HG03066 (cell line): Measurements from ENCODE around the gene PSRC1.
"Not testable (repeated sequence)": the region's sequence is repeated elsewhere in the genome, so short reads cannot be mapped to it uniquely, and the experiment has no call there.

Experiments
- ATAC-seq: cut with Tn5 transposase; IDR thresholded peaks from one replicate; pipeline ENCODE4 v1.9.1; 2021; ENCODE audit warnings: low read depth; ENCODE audit not compliant: unreplicated experiment

Gene PSRC1

DNA sequence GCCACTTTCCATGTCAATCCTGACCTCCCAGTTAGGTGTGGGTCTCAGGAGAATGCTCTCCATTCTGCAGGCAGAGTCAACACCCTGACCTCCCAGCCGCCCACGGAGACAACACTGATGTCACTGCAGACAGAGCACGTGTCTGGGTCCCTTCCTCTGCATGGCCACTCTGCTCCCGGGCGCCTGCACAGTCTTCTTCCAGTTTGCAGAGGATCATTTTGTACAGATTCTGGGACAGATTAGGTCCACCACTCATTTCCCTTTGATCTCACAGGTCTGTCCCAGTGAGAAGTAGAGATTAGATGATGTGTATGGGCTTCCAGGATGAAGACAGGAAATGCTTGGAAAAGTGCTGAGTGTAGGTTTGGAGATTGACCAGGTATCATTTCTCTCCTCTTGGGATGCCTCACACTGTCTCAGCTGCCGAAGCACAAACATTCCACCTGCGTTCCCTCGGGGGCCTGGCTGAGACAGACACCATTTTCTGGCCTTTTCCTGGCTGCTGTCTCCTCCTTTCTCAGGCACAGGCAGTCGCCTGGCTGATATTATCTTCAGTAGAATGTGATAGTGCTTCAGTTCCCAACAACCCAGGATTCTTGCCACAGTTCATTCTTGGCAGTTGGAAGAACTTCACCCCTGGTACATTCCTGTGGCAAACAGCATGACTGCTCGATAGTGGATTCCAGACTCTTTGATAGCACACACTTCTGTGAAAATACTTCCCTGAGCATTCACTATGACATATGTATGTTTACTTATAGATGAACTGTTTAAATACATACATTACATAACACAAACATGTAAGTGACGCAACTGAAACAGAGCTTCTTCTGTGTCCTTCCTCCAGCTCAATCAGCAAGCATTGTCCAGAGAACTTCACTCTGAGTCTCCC, 16.0 kb upstream of the PSRC1 start:
- no peak for ATAC-seq

DNA sequence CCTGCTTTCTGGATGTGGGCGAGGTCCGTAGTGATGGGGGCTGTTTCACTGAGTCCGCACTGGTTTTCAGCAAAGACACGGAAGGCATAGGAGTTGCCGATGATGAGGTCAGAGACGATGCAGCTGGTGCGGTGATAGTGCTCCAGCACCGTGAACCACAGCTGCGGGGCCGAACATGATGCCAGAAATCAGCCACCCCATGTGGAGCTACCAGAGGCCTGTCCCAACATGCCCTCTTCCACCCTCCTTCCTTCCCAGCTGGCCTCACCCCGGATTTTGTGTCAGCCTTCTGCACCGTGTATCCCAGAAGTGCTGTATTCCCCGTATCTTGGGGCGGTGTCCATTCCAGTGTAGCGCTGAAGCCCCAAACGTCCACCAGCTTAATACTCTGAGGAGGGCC, 13.8 kb upstream of the PSRC1 start:
- no peak for ATAC-seq

DNA sequence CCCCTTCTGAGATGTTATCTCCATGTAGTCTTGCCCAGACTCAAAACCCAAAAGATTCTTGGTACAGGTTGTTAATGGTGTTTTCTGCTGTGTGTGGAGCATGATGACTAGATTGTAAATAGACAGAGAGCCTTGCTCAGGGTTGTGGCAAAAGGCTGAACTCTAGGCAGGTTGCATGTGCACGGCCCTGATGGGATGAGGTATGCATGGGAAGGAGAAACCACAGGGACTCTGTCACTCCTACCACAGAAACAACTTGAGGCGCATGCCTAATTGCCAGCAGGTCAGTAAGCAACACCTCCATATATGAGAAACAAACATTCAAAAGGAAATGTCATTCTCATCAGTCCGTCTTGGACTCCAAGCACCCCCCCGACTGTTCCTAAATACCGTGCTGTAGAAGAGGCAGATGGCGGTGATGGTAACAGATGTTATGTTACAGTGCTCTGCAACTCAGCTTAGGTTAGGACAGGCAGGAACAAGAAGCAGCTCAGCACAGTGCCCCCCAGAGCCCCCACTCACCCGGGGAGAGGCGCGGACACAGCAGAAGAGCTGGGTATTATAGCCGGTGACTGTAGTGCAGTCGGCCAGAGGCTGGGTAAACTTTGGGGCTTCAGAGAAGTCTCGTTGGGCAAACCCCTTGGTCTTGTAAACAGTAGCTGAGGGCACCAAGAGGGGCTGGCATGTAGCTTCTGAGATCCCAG, 12.9 kb upstream of the PSRC1 start:
- ATAC-seq: no peak

DNA sequence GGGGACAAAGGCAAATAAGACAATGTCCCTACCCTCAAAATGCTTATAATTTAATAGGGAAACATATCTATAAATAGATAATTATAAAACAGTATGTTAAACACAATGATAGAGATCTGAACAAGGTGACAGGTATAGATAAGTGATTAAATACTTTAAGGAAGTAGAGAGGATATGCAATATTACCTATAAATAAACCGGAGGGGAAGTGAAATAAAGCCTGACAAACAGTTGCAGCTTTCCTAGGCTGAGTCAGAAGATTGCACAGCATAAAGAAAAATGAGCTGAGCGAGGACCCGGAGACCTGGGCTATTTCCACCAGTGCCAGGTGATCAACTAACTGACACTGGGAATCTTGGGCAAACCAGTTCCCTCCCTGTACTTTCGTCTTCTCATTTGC, 11.5 kb upstream of the PSRC1 start:
- no peak for ATAC-seq

DNA sequence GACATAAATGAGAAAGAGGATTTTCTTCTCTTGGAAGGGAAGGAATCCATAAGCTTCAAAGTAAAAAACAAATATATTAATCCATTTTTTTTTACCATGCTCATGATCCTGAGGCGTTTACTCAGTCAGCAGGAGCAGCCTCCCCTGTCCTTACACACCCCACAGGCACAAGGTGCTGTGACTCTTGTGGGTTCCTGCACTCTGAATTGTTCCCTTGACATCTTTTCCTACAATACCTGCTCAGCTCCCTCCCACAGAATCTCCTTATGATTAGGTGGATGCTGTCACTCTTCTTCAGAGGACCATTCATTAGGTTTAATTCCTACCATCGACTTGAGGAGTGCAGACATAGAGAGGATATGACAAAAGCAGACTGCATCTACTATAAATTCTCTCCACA, 10.1 kb upstream of the PSRC1 start:
- ATAC-seq: no peak

DNA sequence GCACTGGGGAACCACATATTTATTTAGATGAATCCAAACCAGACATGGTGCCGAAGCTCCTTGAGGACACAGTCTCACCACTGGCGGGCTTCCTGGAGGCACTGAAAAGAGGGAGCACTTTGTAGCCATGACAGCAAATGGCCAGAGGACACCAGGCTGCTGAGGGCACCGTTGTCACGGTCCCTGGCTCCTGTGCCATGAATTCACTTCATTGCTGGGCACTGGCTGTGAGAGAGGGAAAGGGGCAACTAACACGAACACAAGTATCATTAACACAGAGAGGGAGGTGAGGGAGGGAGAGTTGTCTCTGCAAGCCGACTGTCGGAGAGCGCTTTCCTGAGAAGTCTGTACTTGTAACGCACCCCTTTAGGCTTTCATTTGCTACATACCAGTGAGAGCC, 9.4 kb upstream of the PSRC1 start:
- no peak for ATAC-seq

DNA sequence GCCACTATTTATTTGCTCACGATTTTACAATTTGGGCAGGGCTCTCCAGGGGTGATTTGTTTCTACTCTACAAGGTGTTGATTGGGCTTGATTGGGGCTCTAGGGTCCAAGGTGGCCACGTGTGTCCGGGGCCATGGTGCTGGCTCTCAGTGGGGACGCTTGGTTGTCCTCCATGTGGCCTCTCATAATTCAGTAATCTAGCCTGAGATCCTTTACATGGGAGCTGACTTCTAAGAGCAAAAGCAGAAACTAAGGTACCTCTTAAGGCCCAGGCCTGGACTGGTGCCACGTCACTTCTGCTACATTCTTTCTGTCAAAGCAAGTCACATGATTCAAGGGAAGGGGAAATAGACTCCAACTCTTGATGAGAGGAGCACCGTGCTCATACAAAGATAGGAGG, 8.1 kb upstream of the PSRC1 start:
- ATAC-seq: no peak

DNA sequence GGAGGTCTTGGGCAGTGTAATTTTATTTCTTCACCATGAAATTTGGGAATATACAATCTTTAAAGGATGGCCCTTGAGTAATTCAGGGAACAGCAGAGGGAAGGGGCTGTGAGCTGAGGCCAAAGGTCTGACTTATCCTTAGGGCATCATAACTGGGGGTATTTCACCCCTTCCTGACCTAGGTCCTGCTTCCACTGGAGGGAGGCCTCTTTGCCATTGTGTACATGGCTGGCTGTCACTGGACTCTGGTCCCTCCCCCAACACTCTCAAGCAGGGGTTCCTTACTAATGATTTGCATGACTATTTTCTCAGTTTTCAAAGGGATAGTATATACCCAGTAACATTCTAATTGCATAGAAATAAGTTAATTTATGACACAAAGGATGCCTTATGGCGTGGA, 7.2 kb upstream of the PSRC1 start:
- no peak for ATAC-seq

DNA sequence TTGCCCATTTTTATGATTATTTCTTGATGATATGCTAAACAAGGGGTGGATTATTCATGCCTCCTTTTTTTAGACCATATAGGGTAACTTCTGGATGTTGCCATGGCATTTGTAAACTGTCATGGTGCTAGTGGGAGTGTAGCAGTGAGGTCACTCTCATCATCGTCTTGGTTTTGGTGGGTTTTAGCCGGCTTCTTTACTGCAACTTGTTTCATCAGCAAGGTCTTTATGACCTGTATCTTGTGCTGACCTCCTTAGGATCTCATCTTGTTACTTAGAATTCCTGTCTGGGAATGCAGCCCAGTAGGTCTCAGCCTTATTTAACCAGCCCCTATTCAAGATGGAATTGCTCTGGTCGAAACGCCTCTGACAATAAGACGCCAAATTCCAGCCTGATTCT, 3.8 kb upstream of the PSRC1 start:
- ATAC-seq: not testable (repeated sequence)

DNA sequence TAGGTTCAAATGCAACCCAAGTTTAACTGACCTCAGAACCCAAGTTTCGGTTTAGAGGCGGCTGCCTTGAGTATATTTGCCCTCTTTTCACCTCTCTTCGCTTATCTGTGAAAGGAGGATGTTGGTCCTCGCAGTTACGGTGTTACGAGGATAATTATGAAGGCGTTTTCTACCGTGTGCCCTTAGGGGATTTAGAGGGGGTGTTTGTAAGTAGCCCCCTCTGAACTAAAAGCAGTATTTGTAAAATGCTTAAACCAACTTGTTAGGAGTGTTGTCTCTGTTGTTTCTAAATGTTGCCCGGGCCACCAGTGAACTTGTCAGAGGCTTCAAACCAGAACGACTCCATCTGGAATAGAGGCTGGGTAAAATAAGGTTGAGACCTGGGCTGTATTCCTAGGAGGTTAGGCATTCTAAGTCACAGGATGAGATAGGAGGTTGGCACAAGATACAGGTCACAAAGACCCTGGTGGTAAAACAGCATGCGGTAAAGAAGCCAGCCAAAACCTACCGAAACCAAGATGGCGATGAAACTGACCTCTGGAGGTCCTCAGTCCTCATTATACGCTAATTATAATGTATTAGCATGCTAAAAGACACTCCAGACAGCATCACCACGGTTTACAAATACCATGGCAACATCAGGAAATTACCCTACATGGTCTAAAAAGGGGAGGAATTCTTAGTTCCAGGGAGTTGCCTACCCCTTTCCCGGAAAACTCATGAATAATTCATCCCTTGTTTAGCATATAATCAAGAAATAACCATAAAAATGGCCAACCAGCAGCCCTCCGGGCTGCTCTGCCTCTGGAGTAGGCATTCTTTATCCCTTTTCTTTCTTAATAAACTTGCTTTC, 1.0 kb upstream of the PSRC1 start:
- ATAC-seq: no peak

DNA sequence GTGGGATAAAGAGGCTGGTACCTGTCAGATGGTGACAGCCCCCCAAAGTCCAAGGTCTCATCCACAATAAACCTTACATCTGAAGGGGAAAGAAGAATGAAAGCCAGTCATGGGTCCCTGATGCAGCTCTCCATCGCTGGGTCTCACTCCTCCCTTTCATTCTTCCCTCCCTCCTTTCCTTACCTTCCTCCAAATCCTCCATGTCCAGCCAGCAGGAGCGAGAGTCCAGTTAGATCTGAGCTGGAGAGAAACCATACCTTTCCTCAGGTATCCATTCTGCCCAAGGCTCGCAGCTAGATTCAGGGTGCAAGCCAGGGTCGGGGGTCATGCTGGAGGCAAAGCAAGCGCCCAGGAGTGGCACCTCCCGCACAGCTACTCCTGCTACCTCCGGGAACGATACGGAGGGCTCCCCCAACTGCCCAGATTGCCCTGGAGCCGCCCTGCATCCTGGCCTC, 421 bp downstream of the PSRC1 start:
- no peak for ATAC-seq

DNA sequence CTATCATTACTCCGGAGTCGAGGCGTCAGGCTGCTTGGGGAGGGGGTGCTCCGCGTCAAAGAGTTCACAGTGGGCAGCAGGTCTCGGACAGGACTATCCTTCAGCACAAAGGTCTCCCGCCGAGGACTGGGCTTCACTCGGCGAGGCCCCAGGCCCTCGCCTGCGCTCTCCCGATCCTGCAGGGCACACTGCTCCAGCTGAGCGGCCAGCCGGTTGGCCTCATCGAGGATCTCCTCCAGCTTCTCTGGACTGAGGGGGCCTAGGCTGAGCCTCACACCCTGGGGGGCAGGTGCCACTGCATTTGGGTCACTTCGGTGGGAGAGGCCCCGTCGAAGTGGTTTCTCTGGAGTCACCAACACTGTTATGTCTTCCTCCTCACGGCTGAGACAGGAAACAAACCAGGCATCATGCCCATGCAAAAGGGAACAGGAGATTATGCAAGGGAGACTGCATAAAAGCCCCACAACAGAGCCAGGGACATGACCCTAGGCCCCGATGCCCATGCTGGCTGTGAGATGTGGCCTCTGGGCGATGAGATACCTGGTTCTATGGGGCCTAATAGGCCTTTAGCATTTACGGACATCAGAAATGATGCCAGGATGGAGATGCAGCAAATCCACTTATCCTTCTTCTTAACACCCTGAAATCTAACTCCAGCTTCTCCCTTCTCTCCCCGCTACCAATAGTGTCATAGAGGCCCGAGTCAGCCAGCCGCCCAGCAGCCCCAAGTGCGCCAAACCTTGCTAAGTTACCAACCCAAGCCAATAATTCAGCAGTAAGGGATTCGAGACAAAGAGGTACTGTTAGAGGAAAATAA, 1.1 kb downstream of the PSRC1 start:
- no peak for ATAC-seq

DNA sequence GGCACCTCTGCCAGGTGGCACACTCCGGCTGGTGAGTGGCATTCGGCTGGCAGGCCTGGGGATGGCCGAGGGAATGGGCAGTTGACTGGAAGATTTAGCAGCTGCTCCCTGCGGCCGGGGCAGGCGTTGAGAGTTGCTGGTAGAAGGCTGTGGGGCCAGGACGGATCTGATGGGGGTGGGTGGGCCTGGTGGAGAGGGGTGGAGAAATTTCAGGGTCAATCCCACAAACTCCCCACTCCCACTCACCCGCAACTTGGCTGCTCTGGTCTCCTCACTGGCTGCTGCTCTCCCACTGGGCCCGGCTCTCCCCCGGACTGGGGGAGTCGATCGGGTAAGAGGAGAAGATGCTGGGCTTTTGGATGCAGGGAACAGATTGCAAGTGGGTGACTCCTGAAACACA, 2.1 kb downstream of the PSRC1 start:
- no peak for ATAC-seq

DNA sequence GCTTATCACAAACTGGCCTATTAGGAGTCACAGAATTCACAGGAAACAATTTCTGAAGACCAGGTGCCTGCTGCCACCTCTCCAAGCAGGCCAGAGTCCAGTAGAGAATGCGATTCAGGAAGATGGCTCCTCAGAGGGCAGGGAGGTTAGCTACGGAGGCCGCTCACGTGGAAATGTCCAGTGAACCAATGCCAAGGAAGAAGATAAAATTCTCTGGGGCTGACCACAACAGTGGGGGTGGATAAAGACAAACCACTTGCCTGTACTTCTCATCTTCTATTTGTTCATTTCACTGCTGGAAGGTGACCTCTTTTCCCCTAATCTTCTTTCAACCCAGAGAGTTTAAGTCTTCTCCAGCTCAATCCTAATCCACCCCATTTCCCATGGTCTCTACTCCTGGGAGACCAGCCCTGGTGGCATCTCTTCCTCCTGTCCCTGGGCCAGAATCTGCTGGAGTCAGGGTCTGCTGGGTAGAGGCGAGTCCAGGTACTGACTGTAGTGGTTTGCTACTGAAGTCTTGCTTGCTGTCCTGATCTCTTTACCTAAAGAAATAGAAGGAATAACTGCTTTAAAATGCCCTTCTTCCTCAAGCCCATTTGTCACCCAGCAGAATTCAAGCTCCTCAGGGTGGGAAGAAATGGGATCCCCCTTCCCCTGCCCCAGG, 3.2 kb downstream of the PSRC1 start:
- ATAC-seq: no peak

DNA sequence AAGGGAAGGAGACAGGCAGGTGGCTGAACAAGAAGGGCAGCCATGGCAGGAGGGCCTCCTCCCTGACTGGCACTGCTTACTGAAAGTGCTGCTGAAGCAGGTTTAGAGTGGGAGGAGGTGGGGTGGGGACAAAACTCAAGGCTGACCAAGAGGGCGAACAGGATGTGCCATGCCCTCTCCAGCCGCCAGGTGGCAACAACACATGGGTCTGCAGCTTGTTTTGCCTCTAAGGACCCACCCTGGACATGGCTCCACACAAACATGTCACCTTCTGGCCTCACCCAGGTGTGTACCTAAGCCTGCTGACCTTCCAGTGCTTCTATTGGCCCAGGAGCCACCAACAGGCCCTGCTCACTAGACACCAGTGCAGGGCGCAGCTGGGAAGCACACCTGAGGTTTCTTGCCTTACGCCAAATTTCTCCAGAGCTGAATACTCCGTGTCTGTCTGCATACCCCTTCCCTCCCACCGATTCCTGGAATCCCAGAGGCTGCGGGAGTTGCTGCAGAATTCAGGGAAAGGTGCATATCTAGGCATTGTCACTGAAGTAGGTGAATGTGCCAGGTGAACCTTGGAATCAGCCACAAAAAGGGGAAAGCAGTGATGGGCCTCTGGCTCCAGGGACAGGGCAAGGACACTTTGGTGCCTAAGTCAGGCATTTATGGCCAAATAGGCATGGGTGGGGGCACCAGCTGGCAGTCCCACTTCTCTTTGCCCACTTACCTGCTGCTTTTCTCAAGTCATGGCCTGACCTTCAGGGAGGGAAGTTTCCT, 5.3 kb downstream of the PSRC1 start:
- peak; percentile 65 for ATAC-seq

DNA sequence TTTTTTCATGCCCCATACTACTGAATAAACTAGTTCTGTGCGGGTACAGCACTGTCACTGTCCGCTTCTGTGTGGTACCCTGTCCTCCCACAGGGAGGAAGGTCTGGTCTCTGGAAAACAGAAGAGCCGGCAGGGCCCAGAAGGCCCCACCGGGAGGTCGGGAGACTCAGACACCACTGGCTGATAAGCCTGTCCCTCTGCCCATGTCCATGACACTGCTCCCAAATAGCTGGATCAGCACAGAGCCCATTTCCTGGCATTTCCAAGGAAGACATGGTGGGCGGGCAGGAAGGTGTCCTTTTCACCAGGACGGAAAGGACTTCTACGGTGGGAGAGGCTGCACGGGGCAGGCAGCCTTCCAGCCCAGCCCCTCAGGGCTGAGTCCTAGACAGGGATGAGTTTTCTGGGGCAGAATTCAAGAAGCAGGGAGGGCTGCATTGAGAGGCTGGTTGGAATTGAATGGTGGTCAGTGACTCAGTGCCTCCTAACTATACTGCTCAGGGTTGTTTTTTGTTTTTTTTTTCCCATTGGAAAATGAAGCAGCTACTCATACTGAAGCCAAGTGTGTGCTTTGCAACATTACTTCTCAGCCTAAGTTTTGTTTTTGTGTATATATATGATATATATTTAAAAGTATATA, 7.1 kb downstream of the PSRC1 start:
- no peak for ATAC-seq

DNA sequence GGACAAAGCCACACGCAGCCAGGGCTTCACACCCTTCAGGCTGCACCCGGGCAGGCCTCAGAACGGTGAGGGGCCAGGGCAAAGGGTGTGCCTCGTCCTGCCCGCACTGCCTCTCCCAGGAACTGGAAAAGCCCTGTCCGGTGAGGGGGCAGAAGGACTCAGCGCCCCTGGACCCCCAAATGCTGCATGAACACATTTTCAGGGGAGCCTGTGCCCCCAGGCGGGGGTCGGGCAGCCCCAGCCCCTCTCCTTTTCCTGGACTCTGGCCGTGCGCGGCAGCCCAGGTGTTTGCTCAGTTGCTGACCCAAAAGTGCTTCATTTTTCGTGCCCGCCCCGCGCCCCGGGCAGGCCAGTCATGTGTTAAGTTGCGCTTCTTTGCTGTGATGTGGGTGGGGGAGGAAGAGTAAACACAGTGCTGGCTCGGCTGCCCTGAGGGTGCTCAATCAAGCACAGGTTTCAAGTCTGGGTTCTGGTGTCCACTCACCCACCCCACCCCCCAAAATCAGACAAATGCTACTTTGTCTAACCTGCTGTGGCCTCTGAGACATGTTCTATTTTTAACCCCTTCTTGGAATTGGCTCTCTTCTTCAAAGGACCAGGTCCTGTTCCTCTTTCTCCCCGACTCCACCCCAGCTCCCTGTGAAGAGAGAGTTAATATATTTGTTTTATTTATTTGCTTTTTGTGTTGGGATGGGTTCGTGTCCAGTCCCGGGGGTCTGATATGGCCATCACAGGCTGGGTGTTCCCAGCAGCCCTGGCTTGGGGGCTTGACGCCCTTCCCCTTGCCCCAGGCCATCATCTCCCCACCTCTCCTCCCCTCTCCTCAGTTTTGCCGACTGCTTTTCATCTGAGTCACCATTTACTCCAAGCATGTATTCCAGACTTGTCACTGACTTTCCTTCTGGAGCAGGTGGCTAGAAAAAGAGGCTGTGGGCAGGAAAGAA, 8.1 kb downstream of the PSRC1 start:
- no peak for ATAC-seq
